ENCODE data around the gene FNDC3A. TPM values are rescaled to one million over a fixed set of nuclear protein-coding genes. Genes with fewer than 3 reads are reported as not detected.

The FNDC3A gene
- total and polyA plus RNA-seq, 9 of the 15 experiments (the other 6 are each of a cell fraction or from before 2014, with no cell fraction given), result 4.1 to 22.0 (median 13.5) TPM

DNA sequence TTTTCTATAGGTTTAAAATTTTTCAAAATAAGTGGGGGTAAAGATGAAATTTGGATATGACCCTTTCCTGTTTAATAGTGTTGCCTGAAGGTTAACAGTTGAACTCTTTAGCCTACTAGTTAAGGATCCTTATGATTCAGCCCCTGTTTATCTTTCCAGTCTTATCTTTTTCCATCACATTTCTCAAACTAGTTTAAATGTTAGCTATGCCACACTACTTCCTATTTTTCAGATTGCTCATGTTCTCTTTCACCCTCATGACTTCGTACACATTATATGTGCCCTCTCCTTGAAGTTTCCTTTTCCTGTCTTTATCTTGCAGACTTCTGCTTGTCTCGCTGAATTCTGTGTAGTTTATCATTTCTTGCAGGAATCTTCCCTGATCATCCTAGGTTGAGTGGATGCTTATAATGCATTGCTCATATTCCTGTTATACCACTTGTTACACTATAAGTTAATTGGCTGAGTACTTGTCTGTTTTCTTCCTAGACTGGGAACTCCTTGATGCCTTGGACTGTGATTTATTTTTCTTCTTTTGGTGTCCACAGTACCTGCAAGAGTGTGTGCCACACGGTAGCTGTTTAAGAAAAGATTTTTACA, 86.7 kb downstream of the FNDC3A start (continued):
- TF ChIP-seq CEBPZ (IDR thresholded peaks at IDR 0.05; ENCODE audit: borderline replicate concordance, low read depth, low read length), result no peak
- TF ChIP-seq MXD1 (CRISPR knock-in tag; IDR thresholded peaks at IDR 0.05; ENCODE audit: borderline replicate concordance, poor library complexity, severe bottlenecking), result no peak
- TF ChIP-seq, protein P1, sequence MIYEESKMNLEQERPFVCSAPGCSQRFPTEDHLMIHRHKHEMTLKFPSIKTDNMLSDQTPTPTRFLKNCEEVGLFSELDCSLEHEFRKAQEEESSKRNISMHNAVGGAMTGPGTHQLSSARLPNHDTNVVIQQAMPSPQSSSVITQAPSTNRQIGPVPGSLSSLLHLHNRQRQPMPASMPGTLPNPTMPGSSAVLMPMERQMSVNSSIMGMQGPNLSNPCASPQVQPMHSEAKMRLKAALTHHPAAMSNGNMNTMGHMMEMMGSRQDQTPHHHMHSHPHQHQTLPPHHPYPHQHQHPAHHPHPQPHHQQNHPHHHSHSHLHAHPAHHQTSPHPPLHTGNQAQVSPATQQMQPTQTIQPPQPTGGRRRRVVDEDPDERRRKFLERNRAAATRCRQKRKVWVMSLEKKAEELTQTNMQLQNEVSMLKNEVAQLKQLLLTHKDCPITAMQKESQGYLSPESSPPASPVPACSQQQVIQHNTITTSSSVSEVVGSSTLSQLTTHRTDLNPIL (CRISPR knock-in tag; IDR thresholded peaks at IDR 0.05), result no peak
- no peak for TF ChIP-seq PTTG1 (tag; IDR thresholded peaks at IDR 0.05; ENCODE audit: low read depth)
- no peak for TF ChIP-seq NCOA2 (IDR thresholded peaks at IDR 0.05; ENCODE audit: partially characterized antibody in 2 of 2)
- TF ChIP-seq MAZ (CRISPR knock-in tag; conservative IDR thresholded peaks at IDR 0.05 in 1 of 2, IDR thresholded peaks at IDR 0.05 in 1 of 2), result no peak
- TF ChIP-seq SAFB (IDR thresholded peaks at IDR 0.05; ENCODE audit: borderline replicate concordance, low read depth, low read length), result no peak
- TF ChIP-seq EP400 (IDR thresholded peaks at IDR 0.05), result no peak
- TF ChIP-seq NR3C1 (CRISPR knock-in tag; IDR thresholded peaks at IDR 0.05), result no peak
- TF ChIP-seq NFXL1 (CRISPR knock-in tag; IDR thresholded peaks at IDR 0.05), result no peak
- no peak for TF ChIP-seq JUN (IDR thresholded peaks at IDR 0.05; ENCODE audit: borderline replicate concordance, low read depth, low read length)
- no peak for TF ChIP-seq JUN (CRISPR knock-in tag; IDR thresholded peaks at IDR 0.05; ENCODE audit: borderline replicate concordance)
- no peak for TF ChIP-seq POU5F1 (IDR thresholded peaks at IDR 0.05; ENCODE audit: borderline replicate concordance, low read depth, low read length, partially characterized antibody)
- TF ChIP-seq NBN (IDR thresholded peaks at IDR 0.05; ENCODE audit: low read depth), result no peak; the same call in 1 of the 2 replicates
- TF ChIP-seq ZNF778 (CRISPR knock-in tag; IDR thresholded peaks at IDR 0.05), result no peak
- no peak for TF ChIP-seq L3MBTL2 (IDR thresholded peaks at IDR 0.05)
- TF ChIP-seq ZEB2 (IDR thresholded peaks at IDR 0.05), result no peak
- no peak for TF ChIP-seq ZNF707 (CRISPR knock-in tag; conservative IDR thresholded peaks at IDR 0.05)
- no peak for TF ChIP-seq ZNF699 (CRISPR knock-in tag; IDR thresholded peaks at IDR 0.05; ENCODE audit: insufficient replicate concordance)
- TF ChIP-seq FOXJ2 (tag; IDR thresholded peaks at IDR 0.05), result no peak
- peak; percentile 63; the same call in 1 of the 2 replicates for TF ChIP-seq TEAD4 (IDR thresholded peaks at IDR 0.05; ENCODE audit: low read length)
- no peak for TF ChIP-seq TEAD4 (CRISPR knock-in tag; IDR thresholded peaks at IDR 0.05; ENCODE audit: borderline replicate concordance)
